T-helper 2 cell treated with Interferon-gamma antibody and Interleukin-4, amounts not matched to agents 5 μg/mL and 100 μg/mL, for 36 hours (primary cell): ENCODE data around the gene ENOX1.

ENCODE experiments used
- DNase-seq: peaks from one replicate; pipeline ENCODE4 v3.0.0; 2021; ENCODE audit warnings: low spot score
- H3K27ac Mint-ChIP-seq: one replicate; pipeline ENCODE4 v1.8.0; 2021; ENCODE audit warnings: mild to moderate bottlenecking, mixed read lengths
- H3K27me3 Mint-ChIP-seq: one replicate; pipeline ENCODE4 v1.8.0; 2021; ENCODE audit warnings: low read depth, mixed read lengths
- H3K36me3 Mint-ChIP-seq: one replicate; pipeline ENCODE4 v1.8.0; 2021; ENCODE audit warnings: low read depth, mixed read lengths
- H3K4me1 Mint-ChIP-seq: one replicate; pipeline ENCODE4 v1.8.0; 2021; ENCODE audit warnings: low read depth, mixed read lengths
- H3K4me3 Mint-ChIP-seq: one replicate; pipeline ENCODE4 v1.8.0; 2022; ENCODE audit warnings: mild to moderate bottlenecking, moderate library complexity, mixed read lengths
- H3K9me3 Mint-ChIP-seq: one replicate; pipeline ENCODE4 v1.8.0; 2021; ENCODE audit warnings: mixed read lengths

ENOX1 gene

DNA sequence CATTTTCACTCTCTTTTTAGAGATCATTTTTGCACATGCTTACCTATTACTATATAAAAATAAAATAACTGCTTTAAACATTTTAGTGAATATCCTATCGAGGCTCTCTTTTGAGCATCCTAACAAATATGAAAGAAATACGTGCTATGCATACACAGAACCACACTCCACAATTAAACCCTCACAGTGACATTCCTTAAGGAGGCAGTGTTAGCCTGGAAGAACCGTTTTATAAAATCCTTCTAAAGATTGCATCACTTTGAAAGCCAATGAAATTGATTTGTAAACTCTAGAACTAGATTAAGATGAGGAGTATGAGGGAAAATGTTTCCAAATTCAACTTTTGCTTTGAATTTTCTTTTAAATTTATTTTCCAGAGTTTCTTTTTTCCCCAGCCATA, 11.1 kb upstream of the ENOX1 start:
- H3K27me3 Mint-ChIP-seq, result peaks cover 33% of the 10 kb centered on the region
- no peaks in the 10 kb centered on the region for H3K36me3 Mint-ChIP-seq

DNA sequence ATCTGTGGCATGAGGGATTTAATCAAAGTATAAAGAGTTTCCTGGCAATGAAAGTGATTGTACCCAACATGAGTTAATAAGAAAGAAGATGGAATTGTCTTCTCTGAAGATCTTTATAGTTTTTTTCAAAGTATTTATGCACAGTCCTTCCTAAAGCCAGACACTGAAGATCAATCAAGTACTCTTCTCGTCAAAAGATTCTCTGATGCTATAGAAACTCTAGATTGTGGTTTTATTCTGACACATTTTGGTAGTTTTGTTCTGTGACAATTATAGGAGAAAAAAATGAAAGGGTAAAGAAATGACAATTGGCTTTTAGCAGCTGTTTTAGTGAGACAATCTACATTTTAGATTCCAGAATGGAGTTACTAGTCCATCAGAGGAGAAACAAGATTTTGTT, 10.4 kb upstream of the ENOX1 start:
- Mint-ChIP-seq H3K27me3 (peaks cover 30% of the 10 kb centered on the region), H3K9me3 (no peaks in the 10 kb centered on the region), H3K27ac (no peak overlapping the region), H3K36me3 (no peaks in the 10 kb centered on the region), H3K4me3 (no peak overlapping the region), H3K4me1 (peaks cover 6% of the 10 kb centered on the region)
- no peak for DNase-seq

More for the DNA sequence above, 11.1 kb upstream of the ENOX1 start:
- H3K4me1 Mint-ChIP-seq, result peaks cover 6% of the 10 kb centered on the region
- no peak overlapping the region for H3K4me3 Mint-ChIP-seq
- no peak for DNase-seq
- H3K9me3 Mint-ChIP-seq, result no peaks in the 10 kb centered on the region
- H3K27ac Mint-ChIP-seq, result no peak overlapping the region

DNA sequence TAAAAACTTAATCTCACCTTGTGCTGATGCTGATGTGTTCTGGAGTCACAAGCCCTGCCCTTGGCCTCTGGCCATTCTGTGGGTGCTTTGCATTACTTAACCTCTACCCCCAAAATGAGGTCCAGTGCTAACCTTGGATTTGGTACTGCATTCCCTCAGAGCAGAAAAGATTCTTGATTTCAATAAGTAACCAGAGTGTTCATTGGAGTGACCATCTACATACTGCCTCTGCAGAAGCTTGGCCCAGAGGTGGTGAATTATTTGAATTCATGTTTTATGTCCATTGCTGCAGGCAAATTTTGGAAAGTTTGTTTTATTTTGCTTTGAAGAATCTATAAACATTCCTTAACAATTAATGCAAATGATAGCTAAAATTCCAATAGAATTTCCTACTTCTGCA, 7.6 kb upstream of the ENOX1 start:
- H3K4me3 Mint-ChIP-seq, result no peak overlapping the region
- DNase-seq, result no peak
- no peaks in the 10 kb centered on the region for H3K9me3 Mint-ChIP-seq
- peaks cover 30% of the 10 kb centered on the region for H3K27me3 Mint-ChIP-seq
- H3K4me1 Mint-ChIP-seq, result peaks cover 6% of the 10 kb centered on the region
- H3K27ac Mint-ChIP-seq, result no peak overlapping the region
- no peaks in the 10 kb centered on the region for H3K36me3 Mint-ChIP-seq

DNA sequence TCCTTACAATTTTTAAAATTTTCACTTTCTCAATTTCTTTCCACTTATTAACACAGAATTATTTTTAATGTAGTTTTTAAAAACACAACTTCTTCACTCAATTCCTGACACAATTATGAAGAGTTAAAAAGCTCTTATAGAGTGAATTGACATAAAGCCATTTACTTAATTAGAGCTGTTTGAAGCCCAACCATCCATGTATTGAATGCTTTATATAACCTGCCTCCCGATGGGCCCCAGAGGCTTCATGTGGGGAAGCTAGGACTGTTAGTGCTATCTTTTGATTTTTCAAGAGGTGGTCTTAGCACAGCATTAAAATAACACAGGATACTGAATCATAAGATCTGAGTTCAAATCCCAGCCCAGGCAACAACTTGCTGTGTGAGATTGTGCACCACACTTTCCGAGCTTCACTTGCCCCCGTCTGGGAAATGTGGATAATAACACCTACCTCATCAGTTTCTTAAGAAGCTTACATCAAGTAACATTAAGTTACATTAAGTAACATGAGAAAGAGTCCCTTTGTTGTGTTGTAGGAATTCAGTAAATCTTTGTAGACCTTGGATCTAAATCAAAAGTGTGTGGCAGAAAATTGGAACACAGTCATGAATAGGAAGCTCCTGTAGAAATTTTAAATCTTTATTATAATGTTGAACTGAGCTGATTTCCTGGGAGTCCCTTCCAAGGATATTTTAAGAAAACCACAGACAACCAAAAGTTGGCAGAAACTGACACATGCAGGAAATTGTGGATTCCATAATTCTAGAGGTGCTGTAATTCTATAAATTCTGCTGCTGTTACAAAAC, 5.5 kb upstream of the ENOX1 start:
- H3K9me3 Mint-ChIP-seq, result no peaks in the 10 kb centered on the region
- no peaks in the 10 kb centered on the region for H3K36me3 Mint-ChIP-seq
- DNase-seq, result no peak
- peaks cover 4% of the 10 kb centered on the region for H3K4me1 Mint-ChIP-seq
- no peak overlapping the region for H3K4me3 Mint-ChIP-seq
- peaks cover 40% of the 10 kb centered on the region for H3K27me3 Mint-ChIP-seq
- H3K27ac Mint-ChIP-seq, result no peak overlapping the region

DNA sequence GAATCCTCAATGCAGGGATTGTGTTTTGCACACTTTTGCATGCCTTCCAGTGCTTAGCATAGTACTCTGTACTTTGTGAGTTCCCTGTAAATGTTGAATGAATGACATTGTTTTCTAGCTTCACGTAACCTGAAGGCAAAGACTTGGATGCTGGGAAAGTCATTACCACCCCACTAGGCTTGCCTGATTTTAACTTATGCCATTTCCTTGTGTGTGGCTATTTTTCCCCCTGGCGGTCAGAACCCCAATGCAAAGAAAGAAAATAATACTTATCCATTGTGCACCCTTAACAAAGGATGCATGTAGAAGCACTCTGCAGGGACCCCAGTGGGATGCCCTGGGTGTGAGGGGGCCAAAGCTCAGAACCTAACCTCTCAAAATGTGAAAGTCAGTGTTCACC, 1.2 kb upstream of the ENOX1 start:
- Mint-ChIP-seq H3K4me1 (peaks cover 2% of the 10 kb centered on the region), H3K4me3 (peak overlapping the region; percentile 14), H3K27ac (no peak overlapping the region), H3K36me3 (no peaks in the 10 kb centered on the region), H3K27me3 (peaks cover 43% of the 10 kb centered on the region), H3K9me3 (no peaks in the 10 kb centered on the region)
- DNase-seq, result no peak

DNA sequence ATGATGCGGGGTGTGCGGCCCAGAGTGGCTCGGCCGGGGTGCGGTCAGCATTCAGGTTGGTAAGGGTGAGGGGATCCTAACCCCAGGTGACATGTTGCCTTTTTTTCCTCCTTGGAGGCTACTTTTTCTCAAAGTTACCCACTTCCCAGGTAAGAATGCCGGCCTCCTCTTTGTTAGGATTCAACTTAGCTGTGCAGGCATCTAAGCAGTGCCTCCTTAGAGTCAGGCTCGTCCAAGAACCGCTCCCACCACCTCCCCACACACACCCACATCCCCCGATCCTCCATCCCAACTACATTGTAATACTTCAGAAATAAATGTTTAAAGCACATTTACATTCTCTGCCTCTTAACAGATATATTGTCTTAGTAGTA, 733 bp upstream of the ENOX1 start:
- no peak overlapping the region for H3K27ac Mint-ChIP-seq
- peaks cover 45% of the 10 kb centered on the region for H3K27me3 Mint-ChIP-seq
- peak overlapping the region; percentile 14 for H3K4me3 Mint-ChIP-seq
- no peaks in the 10 kb centered on the region for H3K9me3 Mint-ChIP-seq
- DNase-seq, result no peak
- no peaks in the 10 kb centered on the region for H3K36me3 Mint-ChIP-seq
- H3K4me1 Mint-ChIP-seq, result peaks cover 2% of the 10 kb centered on the region

DNA sequence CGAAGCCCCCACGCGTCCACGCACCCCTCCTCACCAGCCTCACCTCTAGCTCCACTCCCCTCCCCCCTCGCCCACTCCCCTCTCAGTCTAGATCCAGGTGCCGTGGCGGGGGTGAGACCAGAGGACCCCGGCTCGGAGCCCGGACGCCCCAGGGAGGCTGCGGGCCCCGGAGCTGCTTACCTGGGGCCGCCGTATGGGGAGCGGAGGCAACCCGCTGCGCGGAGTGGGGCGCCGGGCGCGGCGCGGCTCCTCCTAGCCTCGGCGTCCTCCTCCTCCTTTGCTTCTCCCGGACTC, 353 bp downstream of the ENOX1 start:
- H3K36me3 Mint-ChIP-seq, result no peaks in the 10 kb centered on the region
- no peak overlapping the region for H3K27ac Mint-ChIP-seq
- no peaks in the 10 kb centered on the region for H3K9me3 Mint-ChIP-seq
- DNase-seq, result no peak
- H3K27me3 Mint-ChIP-seq, result peaks cover 45% of the 10 kb centered on the region
- H3K4me1 Mint-ChIP-seq, result peaks cover 2% of the 10 kb centered on the region
- H3K4me3 Mint-ChIP-seq, result peak overlapping the region; percentile 43

DNA sequence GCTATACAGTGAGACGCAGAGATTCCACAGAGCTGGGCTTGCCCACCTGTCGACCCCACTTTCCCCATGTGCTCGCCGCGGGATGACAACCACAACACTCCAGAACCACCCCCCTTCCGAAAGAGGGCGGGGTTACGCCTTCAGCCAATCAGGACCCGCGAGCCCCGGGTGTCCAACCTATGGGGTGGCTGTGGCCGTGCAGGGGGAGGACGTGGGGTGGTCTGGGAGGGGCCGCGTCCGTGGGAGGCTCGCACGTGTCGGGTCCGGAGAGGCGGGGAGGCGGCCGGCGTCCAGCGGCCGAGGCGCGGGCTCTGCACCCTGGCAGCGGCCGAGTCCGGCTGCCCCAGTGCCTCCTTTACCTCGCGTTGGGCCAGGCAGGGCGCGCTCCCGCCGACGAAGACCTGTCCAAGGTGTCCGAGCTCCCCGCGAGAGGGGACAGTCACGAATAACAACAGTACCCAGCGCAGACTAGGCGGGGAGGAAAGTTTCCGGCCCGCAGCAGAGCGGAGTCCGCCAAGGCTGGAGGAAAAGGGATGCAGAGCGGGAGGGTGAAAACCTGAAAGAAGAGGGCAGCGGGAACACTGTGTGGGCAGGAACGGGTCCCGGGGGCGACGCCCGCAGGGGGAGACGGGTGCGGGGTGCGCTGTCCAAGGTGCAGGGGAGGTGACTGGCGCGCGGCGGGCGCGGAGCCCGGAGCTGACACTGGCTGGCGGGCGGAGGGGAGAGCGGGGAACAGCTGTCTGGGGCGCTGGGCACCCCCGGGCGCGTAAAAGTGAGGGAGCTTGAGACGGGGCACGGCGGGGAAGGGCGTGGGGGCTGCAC, 911 bp downstream of the ENOX1 start:
- Mint-ChIP-seq H3K27ac (no peak overlapping the region), H3K36me3 (no peaks in the 10 kb centered on the region), H3K27me3 (peaks cover 45% of the 10 kb centered on the region), H3K4me1 (peaks cover 2% of the 10 kb centered on the region), H3K4me3 (peak overlapping the region; percentile 74), H3K9me3 (no peaks in the 10 kb centered on the region)
- DNase-seq, result no peak

DNA sequence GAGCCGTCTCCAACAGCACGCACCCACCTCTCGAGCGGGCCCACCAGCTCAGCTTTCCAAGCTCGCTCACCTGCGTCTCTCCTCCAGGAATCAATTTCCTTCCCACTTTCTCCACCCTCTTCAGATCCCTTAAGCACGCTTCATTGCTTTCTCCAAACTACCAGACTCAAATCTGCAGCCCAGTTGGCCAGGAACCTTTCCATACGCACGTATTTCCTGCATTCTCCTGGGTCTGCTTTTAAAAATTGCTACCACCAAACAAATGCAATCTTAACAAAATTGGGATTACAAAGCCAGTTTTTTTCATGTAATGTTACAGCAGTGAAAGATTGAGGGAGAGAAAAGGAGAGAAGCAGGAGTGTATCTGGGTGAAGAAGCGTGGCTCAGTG, 1.5 kb downstream of the ENOX1 start:
- H3K4me1 Mint-ChIP-seq, result peaks cover 2% of the 10 kb centered on the region
- H3K27ac Mint-ChIP-seq, result no peak overlapping the region
- no peaks in the 10 kb centered on the region for H3K9me3 Mint-ChIP-seq
- H3K4me3 Mint-ChIP-seq, result peak overlapping the region; percentile 42
- no peak for DNase-seq
- H3K27me3 Mint-ChIP-seq, result peaks cover 45% of the 10 kb centered on the region
- no peaks in the 10 kb centered on the region for H3K36me3 Mint-ChIP-seq

DNA sequence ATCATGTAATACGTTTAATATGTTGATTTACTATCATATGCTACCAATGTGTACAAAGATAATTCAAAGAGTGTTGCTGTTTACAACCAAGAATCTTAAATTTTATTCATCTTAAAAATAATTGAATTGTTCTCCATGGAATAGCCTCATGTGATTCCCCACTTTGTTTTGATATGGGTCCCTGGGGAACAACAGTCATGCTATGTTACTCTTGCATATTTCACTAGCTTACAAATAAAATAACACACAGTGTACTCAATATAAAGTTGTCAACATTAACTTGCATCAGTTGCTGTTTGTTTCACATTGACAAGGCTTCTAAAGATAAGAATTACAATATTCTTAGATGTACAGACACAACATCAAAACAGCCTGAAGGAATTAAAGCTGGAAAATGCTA, 2.3 kb downstream of the ENOX1 start:
- H3K36me3 Mint-ChIP-seq, result no peaks in the 10 kb centered on the region
- H3K27me3 Mint-ChIP-seq, result peaks cover 44% of the 10 kb centered on the region
- no peak overlapping the region for H3K27ac Mint-ChIP-seq
- H3K4me1 Mint-ChIP-seq, result peaks cover 2% of the 10 kb centered on the region
- H3K4me3 Mint-ChIP-seq, result no peak overlapping the region
- no peak for DNase-seq
- H3K9me3 Mint-ChIP-seq, result no peaks in the 10 kb centered on the region

DNA sequence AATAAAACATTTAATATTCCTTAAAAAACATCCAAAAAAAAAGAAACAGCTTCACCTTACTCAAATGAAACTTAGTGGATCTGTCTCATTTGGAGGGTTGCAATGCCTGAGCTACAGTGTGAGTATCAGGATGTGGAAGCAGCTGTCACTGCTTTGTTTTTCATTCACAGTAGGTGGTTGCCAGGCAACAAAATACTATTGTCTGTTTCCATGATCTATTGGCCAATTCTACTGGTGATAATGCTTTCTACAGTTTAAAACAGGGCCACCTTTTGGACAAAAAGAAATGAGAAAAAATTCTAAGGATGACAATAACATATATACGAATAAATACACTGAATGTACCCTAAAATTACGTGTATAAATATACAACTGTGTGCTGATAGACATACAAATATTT, 3.0 kb downstream of the ENOX1 start:
- Mint-ChIP-seq H3K9me3 (no peaks in the 10 kb centered on the region), H3K4me3 (no peak overlapping the region), H3K4me1 (peaks cover 2% of the 10 kb centered on the region), H3K36me3 (no peaks in the 10 kb centered on the region), H3K27ac (no peak overlapping the region), H3K27me3 (peaks cover 37% of the 10 kb centered on the region)
- DNase-seq, result no peak

DNA sequence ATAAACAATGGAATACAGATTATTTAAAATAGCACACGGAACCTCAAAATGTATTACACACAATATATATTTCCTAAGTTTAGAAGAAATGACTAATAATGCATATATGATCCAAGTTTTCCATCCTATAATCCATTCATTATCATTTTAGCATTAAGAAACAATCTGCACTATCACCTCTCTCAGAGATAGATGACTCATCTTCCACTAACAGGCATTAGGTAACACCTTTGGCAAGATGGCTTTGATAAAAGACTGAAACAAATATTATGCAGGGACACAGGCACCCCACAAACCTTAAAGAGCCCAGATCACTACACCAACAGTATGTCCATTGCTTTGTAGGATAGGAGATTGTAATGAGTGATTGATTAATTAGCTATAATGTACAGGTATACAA, 4.1 kb downstream of the ENOX1 start:
- no peak overlapping the region for H3K4me3 Mint-ChIP-seq
- no peak for DNase-seq
- H3K9me3 Mint-ChIP-seq, result no peaks in the 10 kb centered on the region
- H3K4me1 Mint-ChIP-seq, result peaks cover 2% of the 10 kb centered on the region
- peaks cover 35% of the 10 kb centered on the region for H3K27me3 Mint-ChIP-seq
- no peaks in the 10 kb centered on the region for H3K36me3 Mint-ChIP-seq
- H3K27ac Mint-ChIP-seq, result no peak overlapping the region

DNA sequence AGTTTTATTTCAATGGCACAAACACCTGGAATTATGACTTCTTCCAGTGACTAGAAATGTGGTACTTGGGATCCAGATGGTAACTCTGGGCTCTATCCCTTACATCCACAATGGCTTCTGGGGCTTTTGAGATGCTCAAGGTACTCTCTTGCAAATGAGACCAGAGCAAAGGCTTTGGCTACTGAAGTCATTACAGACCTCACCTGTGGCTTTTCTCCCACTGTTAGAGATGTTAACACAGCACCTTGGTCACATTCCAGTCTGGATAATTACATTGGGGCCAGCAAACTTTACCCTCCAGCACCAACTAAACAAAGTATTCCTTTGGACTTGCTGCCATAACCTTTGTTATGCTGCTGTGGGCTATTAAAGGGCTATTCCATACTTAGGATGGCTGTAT, 6.1 kb downstream of the ENOX1 start:
- no peak overlapping the region for H3K27ac Mint-ChIP-seq
- no peaks in the 10 kb centered on the region for H3K9me3 Mint-ChIP-seq
- no peaks in the 10 kb centered on the region for H3K4me1 Mint-ChIP-seq
- no peaks in the 10 kb centered on the region for H3K36me3 Mint-ChIP-seq
- peaks cover 29% of the 10 kb centered on the region for H3K27me3 Mint-ChIP-seq
- DNase-seq, result no peak
- no peak overlapping the region for H3K4me3 Mint-ChIP-seq

DNA sequence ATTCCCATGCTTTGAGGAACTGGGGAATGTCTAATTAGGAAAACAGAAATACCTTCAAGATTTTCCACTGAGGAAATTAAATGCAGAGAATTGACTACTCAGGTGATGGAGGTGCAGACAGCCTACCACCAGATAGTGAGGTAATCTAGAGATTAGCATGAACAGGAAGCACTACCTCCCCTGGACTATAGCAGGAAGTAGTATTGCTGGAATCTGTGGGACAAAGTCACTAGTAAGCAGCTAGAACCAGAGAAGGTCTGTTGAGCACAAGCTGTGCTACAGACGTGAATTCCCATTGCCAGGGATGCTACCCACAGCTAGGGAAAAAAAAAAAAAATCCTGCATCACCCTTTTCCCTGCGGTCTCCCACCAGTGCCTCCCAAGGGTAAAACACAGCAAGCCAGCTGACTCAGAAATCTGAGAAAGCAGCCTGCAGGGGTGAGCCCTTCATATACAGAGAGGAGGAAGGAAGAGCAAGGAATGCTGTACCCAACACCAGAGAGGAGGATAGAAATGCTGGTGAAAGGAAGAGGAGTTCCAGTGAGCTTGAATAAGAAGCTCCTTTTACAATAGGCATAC, 10.2 kb downstream of the ENOX1 start:
- no peaks in the 10 kb centered on the region for H3K9me3 Mint-ChIP-seq
- no peak overlapping the region for H3K27ac Mint-ChIP-seq
- peaks cover 16% of the 10 kb centered on the region for H3K27me3 Mint-ChIP-seq
- no peaks in the 10 kb centered on the region for H3K36me3 Mint-ChIP-seq
- no peak for DNase-seq
- no peak overlapping the region for H3K4me3 Mint-ChIP-seq
- H3K4me1 Mint-ChIP-seq, result no peaks in the 10 kb centered on the region
